ENCODE measurements around the gene PRMT1. TPM values are rescaled to one million over a fixed set of nuclear protein-coding genes. Genes with fewer than 3 reads are reported as not detected.

PRMT1 gene
- total and polyA plus RNA-seq, 2 of the 13 experiments (the other 11 are each of a cell fraction or from before 2014, with no cell fraction given), result 324 to 374 TPM

DNA sequence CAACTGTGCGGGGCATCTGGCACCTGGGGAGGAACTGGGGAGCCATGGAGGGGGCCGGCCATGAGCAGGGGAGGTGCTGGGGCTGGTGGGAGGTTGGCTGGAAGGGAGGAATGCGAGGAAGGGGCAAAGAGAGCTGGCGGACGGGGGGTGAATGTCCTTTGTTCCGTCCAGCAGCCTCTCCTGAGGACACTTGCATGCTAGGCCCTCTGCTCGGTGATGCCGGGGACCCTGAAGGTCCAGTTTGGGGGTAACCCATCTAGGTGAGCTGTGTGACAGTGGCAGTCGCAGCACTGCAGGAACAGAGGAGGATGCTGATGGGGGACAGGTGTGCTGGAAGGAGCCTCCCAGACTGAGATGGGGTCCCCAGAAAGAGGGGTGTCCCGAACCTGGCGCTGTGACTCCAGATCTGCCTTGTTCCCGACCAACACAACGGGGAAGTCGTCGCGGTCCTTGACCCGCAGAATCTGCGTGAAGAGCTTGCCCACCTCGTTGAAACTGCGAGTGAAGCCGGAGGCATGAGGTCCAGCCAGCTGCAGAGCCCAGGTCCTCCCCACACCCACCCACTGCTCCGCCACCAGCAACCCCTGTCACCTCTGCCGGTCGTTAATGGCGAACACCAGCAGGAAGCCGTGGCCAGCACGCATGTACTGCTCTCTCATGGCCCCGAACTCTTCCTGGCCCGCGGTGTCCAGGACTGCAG, 40.7 kb upstream of the PRMT1 start:
- TF ChIP-seq ZSCAN31 (CRISPR knock-in tag; IDR thresholded peaks at IDR 0.05; ENCODE audit: low read depth), result no peak
- Histone ChIP-seq H3K4me2 (ENCODE audit: low read depth, low read length) (no peak overlapping the region), H3K9me3 (ENCODE audit: low read length) (no peaks in the 10 kb centered on the region), H3K4me3 (replicated peaks in 1 of 3; ENCODE audit: insufficient read depth in 1 of 3, low read depth in 2 of 3, low read length in 3 of 3) (no peak overlapping the region), H4K20me1 (ENCODE audit: insufficient read depth, low read length) (no peaks in the 10 kb centered on the region), H3K9ac (ENCODE audit: insufficient read depth, low read depth, low read length) (no peak overlapping the region), H3K36me3 (replicated peaks in 1 of 2; ENCODE audit: control insufficient read depth in 1 of 2, insufficient read depth in 2 of 2, low read length in 2 of 2) (no peaks in the 10 kb centered on the region), H2AFZ (ENCODE audit: low read length) (no peak overlapping the region), H3K4me1 (ENCODE audit: insufficient read depth, low read length) (peaks cover 31% of the 10 kb centered on the region), H3K27me3 (ENCODE audit: control insufficient read depth in 1 of 2, insufficient read depth in 2 of 2, low read length in 2 of 2) (no peaks in the 10 kb centered on the region; a peak in 1 of 5 replicates), H3K79me2 (ENCODE audit: insufficient read depth, low read length) (no peaks in the 10 kb centered on the region), H3K27ac (ENCODE audit: extremely low read length, insufficient read depth, low read length) (no peak overlapping the region)
- no peak for ATAC-seq
- CTCF ChIA-PET (ENCODE audit: low intra/inter-chr PET ratio, low total read pairs), result no interaction called here
- in situ Hi-C loops (cut with HindIII; ENCODE audit: extremely low pct_ligation_motif_present, low pct_unique_long_range_greater_than_20kb), result no loop called here
- intact Hi-C loops (cut with micrococcal nuclease; ENCODE audit: unreplicated experiment), result no loop called here
- no peak for DNase-seq (ENCODE audit: low spot score)
- no TSS peak for BruUV-seq (replicated peaks)
- WGBS (ENCODE audit: low lambda C conversion rate), result 82% methylated on average over 22 of the region's 30 CpGs
- POLR2A ChIA-PET, result no interaction called here
- no peak for FAIRE-seq

DNA sequence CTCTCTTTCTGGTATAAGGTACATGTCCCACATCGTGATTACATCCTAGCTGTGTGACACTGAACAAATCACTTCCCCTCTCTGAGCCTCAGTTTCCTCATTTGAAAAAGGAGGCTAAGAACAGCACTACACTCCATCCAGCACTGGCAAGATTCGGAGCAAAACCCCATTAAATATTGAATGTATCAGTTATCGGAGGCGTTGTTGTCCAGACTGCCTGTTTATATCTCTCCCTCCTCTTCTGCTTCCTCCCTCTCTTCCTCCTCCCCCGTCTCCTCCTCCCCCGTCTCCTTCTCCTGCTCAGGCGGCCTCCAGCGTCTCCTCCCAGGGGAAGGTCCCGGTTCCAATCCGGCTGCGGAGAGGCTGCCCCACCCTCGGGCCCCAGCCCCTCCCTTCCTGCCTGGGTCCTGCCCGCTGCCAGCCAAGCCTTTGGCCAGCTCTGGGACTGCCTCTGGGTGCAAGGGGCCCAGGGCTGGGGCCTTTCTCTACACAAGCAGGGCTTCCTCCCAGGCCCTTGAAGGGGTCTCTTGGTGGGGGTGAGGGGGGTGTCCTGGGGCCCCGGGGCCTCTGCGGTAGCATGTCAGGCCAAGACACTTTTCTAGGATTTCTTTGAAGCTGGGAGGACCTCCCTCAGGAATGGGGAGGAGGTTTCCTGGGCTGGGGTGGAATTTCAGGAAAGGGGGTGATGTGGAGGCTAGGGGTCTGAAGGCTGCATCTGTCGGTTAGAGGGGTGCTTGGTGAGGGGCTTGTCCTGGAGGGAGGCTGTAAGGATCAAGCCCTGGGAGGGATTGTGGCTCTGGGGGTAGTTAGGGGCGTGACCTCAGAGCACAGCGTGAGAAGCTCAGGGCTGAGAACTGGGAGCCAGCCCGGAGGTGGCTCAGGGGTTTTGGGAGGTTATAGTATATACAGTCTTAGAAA, 39.0 kb upstream of the PRMT1 start:
- CTCF ChIA-PET (ENCODE audit: low intra/inter-chr PET ratio, low total read pairs), result no interaction called here
- DNase-seq (ENCODE audit: low spot score) (no peak), FAIRE-seq (no peak), ATAC-seq (no peak)
- Histone ChIP-seq H3K4me2 (ENCODE audit: low read depth, low read length) (peak overlapping the region; percentile 37), H2AFZ (ENCODE audit: low read length) (no peak overlapping the region), H3K9me3 (ENCODE audit: low read length) (no peaks in the 10 kb centered on the region), H3K4me1 (ENCODE audit: insufficient read depth, low read length) (peaks cover 25% of the 10 kb centered on the region), H3K27ac (ENCODE audit: extremely low read length, insufficient read depth, low read length) (no peak overlapping the region), H3K4me3 (replicated peaks in 1 of 3; ENCODE audit: insufficient read depth in 1 of 3, low read depth in 2 of 3, low read length in 3 of 3) (no peak overlapping the region; a peak in 2 of 6 replicates), H3K27me3 (ENCODE audit: control insufficient read depth in 1 of 2, insufficient read depth in 2 of 2, low read length in 2 of 2) (no peaks in the 10 kb centered on the region; a peak in 1 of 5 replicates), H4K20me1 (ENCODE audit: insufficient read depth, low read length) (no peaks in the 10 kb centered on the region), H3K9ac (ENCODE audit: insufficient read depth, low read depth, low read length) (no peak overlapping the region), H3K36me3 (replicated peaks in 1 of 2; ENCODE audit: control insufficient read depth in 1 of 2, insufficient read depth in 2 of 2, low read length in 2 of 2) (no peaks in the 10 kb centered on the region), H3K79me2 (ENCODE audit: insufficient read depth, low read length) (peaks cover 9% of the 10 kb centered on the region)
- BruUV-seq (replicated peaks), result no TSS peak
- in situ Hi-C loops (cut with HindIII; ENCODE audit: extremely low pct_ligation_motif_present, low pct_unique_long_range_greater_than_20kb) (no loop called here), intact Hi-C loops (cut with micrococcal nuclease; ENCODE audit: unreplicated experiment) (no loop called here)
- POLR2A ChIA-PET, result interaction anchor here (0.9 kb wide), 1 partner anchor 142 kb away, joined by 3 read pairs; no protein-coding TSS in a partner anchor
- 18% methylated on average over 18 of the region's 19 CpGs for whole genome bisulfite sequencing (ENCODE audit: low lambda C conversion rate)
- no peak for TF ChIP-seq CREB1 (IDR thresholded peaks at IDR 0.05)
- TF ChIP-seq CREB1 (CRISPR knock-in tag; IDR thresholded peaks at IDR 0.05), result no peak
- TF ChIP-seq, protein P1, sequence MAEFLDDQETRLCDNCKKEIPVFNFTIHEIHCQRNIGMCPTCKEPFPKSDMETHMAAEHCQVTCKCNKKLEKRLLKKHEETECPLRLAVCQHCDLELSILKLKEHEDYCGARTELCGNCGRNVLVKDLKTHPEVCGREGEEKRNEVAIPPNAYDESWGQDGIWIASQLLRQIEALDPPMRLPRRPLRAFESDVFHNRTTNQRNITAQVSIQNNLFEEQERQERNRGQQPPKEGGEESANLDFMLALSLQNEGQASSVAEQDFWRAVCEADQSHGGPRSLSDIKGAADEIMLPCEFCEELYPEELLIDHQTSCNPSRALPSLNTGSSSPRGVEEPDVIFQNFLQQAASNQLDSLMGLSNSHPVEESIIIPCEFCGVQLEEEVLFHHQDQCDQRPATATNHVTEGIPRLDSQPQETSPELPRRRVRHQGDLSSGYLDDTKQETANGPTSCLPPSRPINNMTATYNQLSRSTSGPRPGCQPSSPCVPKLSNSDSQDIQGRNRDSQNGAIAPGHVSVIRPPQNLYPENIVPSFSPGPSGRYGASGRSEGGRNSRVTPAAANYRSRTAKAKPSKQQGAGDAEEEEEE (CRISPR knock-in tag; IDR thresholded peaks at IDR 0.05; ENCODE audit: borderline replicate concordance), result no peak
- no peak for TF ChIP-seq GTF2F1 (IDR thresholded peaks at IDR 0.05; ENCODE audit: low read length)
- TF ChIP-seq, protein P2, sequence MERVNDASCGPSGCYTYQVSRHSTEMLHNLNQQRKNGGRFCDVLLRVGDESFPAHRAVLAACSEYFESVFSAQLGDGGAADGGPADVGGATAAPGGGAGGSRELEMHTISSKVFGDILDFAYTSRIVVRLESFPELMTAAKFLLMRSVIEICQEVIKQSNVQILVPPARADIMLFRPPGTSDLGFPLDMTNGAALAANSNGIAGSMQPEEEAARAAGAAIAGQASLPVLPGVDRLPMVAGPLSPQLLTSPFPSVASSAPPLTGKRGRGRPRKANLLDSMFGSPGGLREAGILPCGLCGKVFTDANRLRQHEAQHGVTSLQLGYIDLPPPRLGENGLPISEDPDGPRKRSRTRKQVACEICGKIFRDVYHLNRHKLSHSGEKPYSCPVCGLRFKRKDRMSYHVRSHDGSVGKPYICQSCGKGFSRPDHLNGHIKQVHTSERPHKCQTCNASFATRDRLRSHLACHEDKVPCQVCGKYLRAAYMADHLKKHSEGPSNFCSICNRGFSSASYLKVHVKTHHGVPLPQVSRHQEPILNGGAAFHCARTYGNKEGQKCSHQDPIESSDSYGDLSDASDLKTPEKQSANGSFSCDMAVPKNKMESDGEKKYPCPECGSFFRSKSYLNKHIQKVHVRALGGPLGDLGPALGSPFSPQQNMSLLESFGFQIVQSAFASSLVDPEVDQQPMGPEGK (CRISPR knock-in tag; IDR thresholded peaks at IDR 0.05), result 0 out of 2 replicates have a peak, but pooled peaks have one; percentile 23
- peak; percentile 77; the same call in 1 of the 2 replicates for TF ChIP-seq ZNF263 (CRISPR knock-in tag; IDR thresholded peaks at IDR 0.05)
- TF ChIP-seq ZNF143 (CRISPR knock-in tag; IDR thresholded peaks at IDR 0.05), result no peak
- TF ChIP-seq ZNF768 (CRISPR knock-in tag; IDR thresholded peaks at IDR 0.05), result peak; percentile 8; the same call in 1 of the 2 replicates

Measured in HepG2 (cell line).